HCT116 (cell line): ENCODE measurements around the gene PSMG3.

Source experiments
- CEBPB ChIP-seq: IDR thresholded peaks from 2 replicates; pipeline ENCODE4 v1.6.1; 2012; ENCODE audit warnings: low read depth
- EZH2phosphoT487 ChIP-seq: fragments of 200-600 bp; IDR thresholded peaks from 2 replicates; pipeline ENCODE4 v1.6.1; 2018; ENCODE audit warnings: antibody characterized with exemption, borderline replicate concordance
- JUND ChIP-seq: IDR thresholded peaks from 2 replicates; pipeline ENCODE4 v1.6.1; 2012
- MAX ChIP-seq: IDR thresholded peaks from 2 replicates; pipeline ENCODE4 v1.6.1; 2012
- POLR2A ChIP-seq: IDR thresholded peaks from 2 replicates; pipeline ENCODE4 v1.7.0; 2011; ENCODE audit warnings: borderline replicate concordance; ENCODE audit not compliant: insufficient read depth, insufficient read length; ENCODE audit errors: extremely low read depth
- POLR2AphosphoS5 ChIP-seq: IDR thresholded peaks from 2 replicates; pipeline ENCODE4 v1.6.1; 2011; ENCODE audit warnings: mild to moderate bottlenecking, low read depth, low read length, moderate library complexity
- RAD21 ChIP-seq: IDR thresholded peaks from 2 replicates; pipeline ENCODE4 v1.6.1; 2012; ENCODE audit warnings: low read depth, mild to moderate bottlenecking
- SP1 ChIP-seq: IDR thresholded peaks from 2 replicates; pipeline ENCODE4 v1.6.1; 2012; ENCODE audit warnings: low read depth
- SRF ChIP-seq: IDR thresholded peaks from 2 replicates; pipeline ENCODE4 v1.6.1; 2012; ENCODE audit warnings: low read depth
- ZNF274 ChIP-seq: fragments of 200-500 bp; sonication (Bioruptor generic); IDR thresholded peaks from 2 replicates; pipeline ENCODE4 v1.6.1; 2014; ENCODE audit warnings: mild to moderate bottlenecking, low read depth, low read length, inconsistent platforms
- TF ChIP-seq, protein P1 (sequence below): IDR thresholded peaks from 2 replicates; pipeline ENCODE4 v1.6.1; 2012; ENCODE audit warnings: low read depth
- TF ChIP-seq, protein P2 (sequence below), 3 experiments: fragments of 200-600 bp in 1 of 3; sonication (generic) in 1 of 3; IDR thresholded peaks in 2 of 3; conservative IDR thresholded peaks in 1 of 3; 2 replicates each; pipeline ENCODE4 v1.5.1; 2012 to 2017; ENCODE audit warnings: low read depth in 2 of 3, low read length in 2 of 3, antibody characterized with exemption in 1 of 3, borderline replicate concordance in 1 of 3, control low read depth in 1 of 3, mild to moderate bottlenecking in 1 of 3, mixed read lengths in 1 of 3, mixed run types in 1 of 3, moderate library complexity in 1 of 3; ENCODE audit not compliant: insufficient read depth in 1 of 3

- TF ChIP-seq POLR2A (no peak), MAX (no peak), JUND (no peak), POLR2AphosphoS5 (no peak), RAD21 (no peak), CEBPB (no peak), ZNF274 (no peak), EZH2phosphoT487 (no peak), SP1 (no peak), SRF (no peak)
- TF ChIP-seq, protein P1, sequence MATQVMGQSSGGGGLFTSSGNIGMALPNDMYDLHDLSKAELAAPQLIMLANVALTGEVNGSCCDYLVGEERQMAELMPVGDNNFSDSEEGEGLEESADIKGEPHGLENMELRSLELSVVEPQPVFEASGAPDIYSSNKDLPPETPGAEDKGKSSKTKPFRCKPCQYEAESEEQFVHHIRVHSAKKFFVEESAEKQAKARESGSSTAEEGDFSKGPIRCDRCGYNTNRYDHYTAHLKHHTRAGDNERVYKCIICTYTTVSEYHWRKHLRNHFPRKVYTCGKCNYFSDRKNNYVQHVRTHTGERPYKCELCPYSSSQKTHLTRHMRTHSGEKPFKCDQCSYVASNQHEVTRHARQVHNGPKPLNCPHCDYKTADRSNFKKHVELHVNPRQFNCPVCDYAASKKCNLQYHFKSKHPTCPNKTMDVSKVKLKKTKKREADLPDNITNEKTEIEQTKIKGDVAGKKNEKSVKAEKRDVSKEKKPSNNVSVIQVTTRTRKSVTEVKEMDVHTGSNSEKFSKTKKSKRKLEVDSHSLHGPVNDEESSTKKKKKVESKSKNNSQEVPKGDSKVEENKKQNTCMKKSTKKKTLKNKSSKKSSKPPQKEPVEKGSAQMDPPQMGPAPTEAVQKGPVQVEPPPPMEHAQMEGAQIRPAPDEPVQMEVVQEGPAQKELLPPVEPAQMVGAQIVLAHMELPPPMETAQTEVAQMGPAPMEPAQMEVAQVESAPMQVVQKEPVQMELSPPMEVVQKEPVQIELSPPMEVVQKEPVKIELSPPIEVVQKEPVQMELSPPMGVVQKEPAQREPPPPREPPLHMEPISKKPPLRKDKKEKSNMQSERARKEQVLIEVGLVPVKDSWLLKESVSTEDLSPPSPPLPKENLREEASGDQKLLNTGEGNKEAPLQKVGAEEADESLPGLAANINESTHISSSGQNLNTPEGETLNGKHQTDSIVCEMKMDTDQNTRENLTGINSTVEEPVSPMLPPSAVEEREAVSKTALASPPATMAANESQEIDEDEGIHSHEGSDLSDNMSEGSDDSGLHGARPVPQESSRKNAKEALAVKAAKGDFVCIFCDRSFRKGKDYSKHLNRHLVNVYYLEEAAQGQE, result no peak
- TF ChIP-seq, protein P2, sequence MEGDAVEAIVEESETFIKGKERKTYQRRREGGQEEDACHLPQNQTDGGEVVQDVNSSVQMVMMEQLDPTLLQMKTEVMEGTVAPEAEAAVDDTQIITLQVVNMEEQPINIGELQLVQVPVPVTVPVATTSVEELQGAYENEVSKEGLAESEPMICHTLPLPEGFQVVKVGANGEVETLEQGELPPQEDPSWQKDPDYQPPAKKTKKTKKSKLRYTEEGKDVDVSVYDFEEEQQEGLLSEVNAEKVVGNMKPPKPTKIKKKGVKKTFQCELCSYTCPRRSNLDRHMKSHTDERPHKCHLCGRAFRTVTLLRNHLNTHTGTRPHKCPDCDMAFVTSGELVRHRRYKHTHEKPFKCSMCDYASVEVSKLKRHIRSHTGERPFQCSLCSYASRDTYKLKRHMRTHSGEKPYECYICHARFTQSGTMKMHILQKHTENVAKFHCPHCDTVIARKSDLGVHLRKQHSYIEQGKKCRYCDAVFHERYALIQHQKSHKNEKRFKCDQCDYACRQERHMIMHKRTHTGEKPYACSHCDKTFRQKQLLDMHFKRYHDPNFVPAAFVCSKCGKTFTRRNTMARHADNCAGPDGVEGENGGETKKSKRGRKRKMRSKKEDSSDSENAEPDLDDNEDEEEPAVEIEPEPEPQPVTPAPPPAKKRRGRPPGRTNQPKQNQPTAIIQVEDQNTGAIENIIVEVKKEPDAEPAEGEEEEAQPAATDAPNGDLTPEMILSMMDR (IDR thresholded peaks at IDR 0.05 in 2 of 3, conservative IDR thresholded peaks at IDR 0.05 in 1 of 3; ENCODE audit: borderline replicate concordance in 1 of 3, insufficient read depth in 1 of 3, low read depth in 2 of 3, low read length in 2 of 3), result no peak
Observed at GRCh38 chr7:1587738-1588137, 17.9 kb upstream of the PSMG3 start.
